Measurements from ENCODE around the gene RAC2.

The RAC2 gene

DNA sequence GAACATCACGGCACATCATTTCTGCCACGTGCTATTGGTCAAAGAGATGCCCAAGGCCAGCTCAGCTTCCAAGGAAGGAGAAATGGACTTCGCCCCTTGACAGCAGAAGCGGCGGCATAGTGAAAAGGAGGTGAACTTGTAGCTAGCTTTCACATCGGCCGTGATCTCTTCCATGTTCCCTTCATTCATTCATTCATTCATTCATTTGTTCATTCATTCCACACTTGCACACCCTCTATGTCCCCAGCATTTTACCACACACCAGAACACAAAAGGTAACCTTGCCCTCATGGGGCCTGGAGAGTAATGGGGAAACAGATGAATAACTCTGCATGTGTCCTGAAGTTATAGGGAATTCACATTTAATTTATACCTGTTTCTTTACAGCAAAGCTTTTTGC, 37.1 kb upstream of the RAC2 start:
- no peak overlapping the region for H3K4me3 Mint-ChIP-seq
- H3K4me1 Mint-ChIP-seq = peaks cover 61% of the 10 kb centered on the region
- no peak overlapping the region for H3K27ac Mint-ChIP-seq

DNA sequence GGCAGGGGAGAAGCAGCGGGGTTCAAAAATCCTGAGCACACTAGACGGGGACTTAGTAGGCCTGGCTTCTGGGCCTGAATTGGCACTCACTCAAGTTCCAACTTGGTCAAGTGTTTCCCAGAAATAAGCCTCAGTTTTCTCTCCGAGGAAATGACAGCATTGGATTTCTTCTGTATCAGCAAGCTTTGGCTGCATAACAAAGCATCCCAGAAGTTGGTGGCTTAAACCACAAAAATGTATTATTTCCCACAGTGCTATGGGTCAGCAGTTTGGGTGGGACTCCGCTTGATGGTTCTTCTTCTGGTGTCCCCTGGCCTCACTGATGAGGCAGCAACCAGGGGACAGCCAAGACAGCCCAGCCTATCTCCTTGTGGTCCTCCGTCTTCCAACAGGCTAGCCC, 36.6 kb upstream of the RAC2 start:
- no peak for ATAC-seq
- H3K4me1 Mint-ChIP-seq = peaks cover 62% of the 10 kb centered on the region

More for the DNA sequence above, 37.1 kb upstream of the RAC2 start:
- H3K27me3 Mint-ChIP-seq = no peaks in the 10 kb centered on the region
- no peaks in the 10 kb centered on the region for H3K9me3 Mint-ChIP-seq
- no peak for ATAC-seq
- H3K36me3 Mint-ChIP-seq = peaks cover 3% of the 10 kb centered on the region

DNA sequence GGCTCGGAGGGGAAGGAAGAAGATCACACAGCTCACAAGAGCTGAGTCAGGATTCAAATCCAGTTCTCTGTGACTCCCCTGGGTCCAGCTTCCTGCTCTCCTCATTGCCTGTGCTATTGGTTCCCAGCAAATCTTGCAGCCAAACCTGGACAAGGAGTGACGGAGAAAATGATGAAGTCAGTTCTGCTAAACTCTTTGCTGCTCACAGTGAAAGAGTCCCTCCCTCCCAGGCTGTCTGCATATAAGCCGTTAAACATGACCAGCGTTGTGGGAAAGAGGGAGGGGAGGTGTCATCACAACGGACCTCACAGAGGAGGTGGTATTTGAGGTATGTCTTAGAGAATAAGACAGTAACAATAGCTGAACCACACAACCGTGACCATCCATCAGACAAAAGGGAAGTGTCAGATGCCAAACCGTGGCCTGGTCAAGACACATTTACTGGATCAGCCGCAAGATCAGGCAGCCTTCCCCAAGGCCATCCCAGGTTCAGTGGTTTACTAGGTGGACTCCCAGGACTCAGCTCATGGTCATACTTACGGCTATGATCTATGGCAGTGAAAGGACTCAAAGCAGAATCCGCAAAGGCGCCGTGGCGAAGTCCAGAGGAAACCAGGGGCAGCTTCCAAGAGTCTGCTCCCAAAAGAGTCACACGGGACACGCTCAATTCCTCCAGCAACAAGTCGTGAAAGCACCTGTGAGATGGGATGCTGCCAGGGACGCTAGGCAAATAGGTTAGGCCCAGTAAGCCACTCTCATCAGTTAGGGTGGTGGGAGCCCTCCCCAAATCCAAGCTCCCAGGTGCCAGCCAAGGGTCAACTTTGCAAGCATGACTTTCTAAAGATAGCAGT, 35.5 kb upstream of the RAC2 start:
- Mint-ChIP-seq H3K27ac (no peak overlapping the region), H3K4me3 (no peak overlapping the region), H3K27me3 (no peaks in the 10 kb centered on the region), H3K9me3 (no peaks in the 10 kb centered on the region), H3K36me3 (no peaks in the 10 kb centered on the region), H3K4me1 (peaks cover 66% of the 10 kb centered on the region)
- no peak for ATAC-seq

More for the DNA sequence above, 36.6 kb upstream of the RAC2 start:
- Mint-ChIP-seq H3K4me3 (no peak overlapping the region), H3K27me3 (no peaks in the 10 kb centered on the region), H3K9me3 (no peaks in the 10 kb centered on the region), H3K27ac (no peak overlapping the region), H3K36me3 (no peaks in the 10 kb centered on the region)

DNA sequence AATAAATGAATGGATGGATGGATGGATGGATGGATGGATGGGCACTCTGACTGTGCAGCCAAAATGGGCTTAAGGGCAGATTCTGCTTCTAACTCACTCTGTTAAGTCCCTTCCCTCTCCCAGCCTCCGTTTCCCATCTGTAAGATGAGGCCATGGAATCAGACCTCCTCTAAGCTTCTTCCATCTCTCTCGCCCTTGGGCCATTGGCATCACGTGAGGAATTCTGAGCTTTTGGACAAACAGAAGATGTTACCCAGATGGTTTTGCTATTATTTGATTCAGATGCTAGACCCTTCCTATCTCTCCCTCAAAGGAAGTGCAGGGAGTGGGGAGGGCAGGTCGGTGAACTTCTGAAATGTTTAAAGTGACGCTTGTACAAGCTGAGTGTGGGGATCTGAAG, 34.2 kb upstream of the RAC2 start:
- peak overlapping the region; percentile 50 for H3K27ac Mint-ChIP-seq
- no peaks in the 10 kb centered on the region for H3K27me3 Mint-ChIP-seq
- no peaks in the 10 kb centered on the region for H3K36me3 Mint-ChIP-seq
- no peaks in the 10 kb centered on the region for H3K9me3 Mint-ChIP-seq
- H3K4me1 Mint-ChIP-seq = peaks cover 67% of the 10 kb centered on the region
- no peak for ATAC-seq
- H3K4me3 Mint-ChIP-seq = no peak overlapping the region

DNA sequence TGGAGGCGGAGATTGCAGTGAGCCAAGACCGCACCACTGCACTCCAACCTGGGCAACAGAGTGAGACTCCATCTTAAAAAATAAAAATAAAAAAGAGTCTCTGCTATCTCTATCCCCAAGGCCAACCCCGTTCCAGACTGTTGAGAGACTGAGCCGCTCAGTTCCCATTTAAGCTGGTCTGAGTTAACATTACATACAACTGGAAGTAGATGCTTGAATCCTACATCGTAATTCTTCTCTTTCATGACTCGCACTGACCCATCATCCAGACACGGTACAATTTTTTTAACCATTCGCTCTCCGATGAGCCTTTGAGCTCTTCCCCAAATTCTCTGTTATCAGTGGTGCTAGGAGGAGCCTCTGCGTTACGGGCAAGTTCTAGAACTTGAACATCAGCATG, 33.3 kb upstream of the RAC2 start:
- Mint-ChIP-seq H3K27me3 (no peaks in the 10 kb centered on the region), H3K27ac (peak overlapping the region; percentile 49), H3K36me3 (no peaks in the 10 kb centered on the region), H3K4me1 (peaks cover 61% of the 10 kb centered on the region), H3K9me3 (no peaks in the 10 kb centered on the region), H3K4me3 (no peak overlapping the region)
- ATAC-seq = no peak

DNA sequence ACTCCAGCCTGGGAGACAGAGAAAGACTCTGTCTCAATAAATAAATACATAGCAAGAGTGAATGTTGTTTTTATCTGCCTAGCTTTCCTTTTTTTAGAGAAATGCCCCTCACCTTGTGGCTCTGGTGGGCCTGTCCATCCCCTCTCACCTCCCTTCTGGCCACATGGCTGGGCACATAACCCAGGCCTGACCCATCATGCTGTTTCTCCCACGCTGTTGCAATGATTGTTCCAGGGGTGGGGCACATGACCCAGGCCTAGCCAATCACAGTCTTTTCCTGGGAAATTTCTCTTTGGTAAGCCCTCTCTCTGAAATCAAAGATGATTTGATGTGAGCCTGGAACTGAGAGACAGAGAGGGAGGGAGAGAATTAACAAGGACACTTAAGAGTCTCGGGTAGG, 32.7 kb upstream of the RAC2 start:
- no peaks in the 10 kb centered on the region for H3K36me3 Mint-ChIP-seq
- H3K9me3 Mint-ChIP-seq = no peaks in the 10 kb centered on the region
- H3K4me1 Mint-ChIP-seq = peaks cover 57% of the 10 kb centered on the region
- H3K4me3 Mint-ChIP-seq = no peak overlapping the region
- no peak for ATAC-seq
- no peaks in the 10 kb centered on the region for H3K27me3 Mint-ChIP-seq
- peak overlapping the region; percentile 49 for H3K27ac Mint-ChIP-seq

DNA sequence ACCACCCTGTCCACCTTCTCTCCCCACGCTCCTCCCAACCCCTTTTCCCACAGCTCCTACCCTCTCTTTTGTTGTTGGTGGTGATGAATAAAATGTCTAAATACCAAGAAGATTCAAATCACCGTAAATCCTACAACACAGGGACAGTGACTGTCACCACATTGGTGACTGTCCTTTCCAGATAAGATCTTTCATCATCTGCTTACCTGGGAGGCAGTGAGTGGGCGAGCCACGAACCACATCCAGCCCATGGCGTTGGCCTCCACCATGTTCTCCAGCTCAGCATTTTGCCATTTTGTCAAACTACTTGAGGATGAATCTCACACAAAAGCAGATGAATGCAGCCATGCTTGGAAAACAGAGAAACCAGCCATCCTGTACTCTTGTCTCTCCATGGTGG, 31.6 kb upstream of the RAC2 start:
- Mint-ChIP-seq H3K4me3 (no peak overlapping the region), H3K27me3 (no peaks in the 10 kb centered on the region), H3K9me3 (no peaks in the 10 kb centered on the region), H3K36me3 (no peaks in the 10 kb centered on the region), H3K4me1 (peaks cover 56% of the 10 kb centered on the region), H3K27ac (peak overlapping the region; percentile 82)
- ATAC-seq = no peak

DNA sequence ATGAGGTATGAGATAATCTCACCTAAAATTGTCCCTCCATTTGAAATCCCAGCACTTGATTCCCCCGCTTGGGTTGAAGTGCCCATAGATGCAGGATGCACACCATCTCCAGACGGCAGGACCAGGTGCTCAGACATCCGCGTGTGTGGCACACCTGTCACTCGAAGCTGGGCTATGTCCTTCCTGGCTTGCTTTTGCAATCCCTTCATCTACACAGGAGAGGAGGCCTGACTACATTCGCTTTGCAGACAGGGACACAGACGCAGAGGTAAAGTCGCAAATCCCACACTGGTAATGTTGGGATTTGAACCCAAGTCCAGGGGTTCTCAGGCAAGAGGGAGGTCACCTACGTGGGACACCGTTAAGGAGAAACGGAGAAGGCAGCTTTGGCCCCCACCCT, 31.1 kb upstream of the RAC2 start:
- peak overlapping the region; percentile 82 for H3K27ac Mint-ChIP-seq
- no peaks in the 10 kb centered on the region for H3K36me3 Mint-ChIP-seq
- ATAC-seq = no peak
- H3K4me1 Mint-ChIP-seq = peaks cover 56% of the 10 kb centered on the region
- no peaks in the 10 kb centered on the region for H3K27me3 Mint-ChIP-seq
- no peaks in the 10 kb centered on the region for H3K9me3 Mint-ChIP-seq
- H3K4me3 Mint-ChIP-seq = no peak overlapping the region

DNA sequence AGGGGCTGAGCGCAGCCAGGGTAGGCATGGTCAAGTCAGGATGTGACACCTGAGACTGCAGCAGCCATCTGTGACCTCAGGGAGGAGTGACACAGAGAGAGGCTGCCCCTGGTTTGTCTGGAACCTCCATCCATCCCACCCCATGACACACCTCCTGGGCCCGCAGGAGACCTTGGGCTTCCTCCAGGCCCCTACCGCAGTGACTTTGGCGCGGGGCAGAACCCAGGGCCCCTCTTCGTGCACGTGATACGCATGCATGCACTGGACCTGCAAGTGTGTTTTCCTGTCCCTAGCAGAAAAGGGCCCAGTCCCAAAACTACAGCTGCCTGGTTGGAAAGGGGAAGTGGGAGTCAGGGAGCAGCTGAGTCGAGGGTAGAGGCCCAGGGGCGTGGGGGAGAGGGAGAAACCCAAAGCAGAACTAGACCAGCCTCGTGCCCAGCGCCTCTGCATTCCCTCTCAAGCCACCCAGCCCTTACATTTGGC, 30.4 kb upstream of the RAC2 start:
- Mint-ChIP-seq H3K27ac (peak overlapping the region; percentile 82), H3K4me1 (peaks cover 57% of the 10 kb centered on the region), H3K36me3 (no peaks in the 10 kb centered on the region), H3K9me3 (no peaks in the 10 kb centered on the region), H3K4me3 (no peak overlapping the region), H3K27me3 (no peaks in the 10 kb centered on the region)
- peak; percentile 80 for ATAC-seq

GRCh38 chr22:37273846-37274225, 29.8 kb upstream of the RAC2 start:
- Mint-ChIP-seq H3K9me3 (no peaks in the 10 kb centered on the region), H3K27ac (peak overlapping the region; percentile 82), H3K4me3 (no peak overlapping the region), H3K36me3 (no peaks in the 10 kb centered on the region), H3K4me1 (peaks cover 57% of the 10 kb centered on the region), H3K27me3 (no peaks in the 10 kb centered on the region)
- ATAC-seq = peak; percentile 21

GRCh38 chr22:37273126-37273845, 29.2 kb upstream of the RAC2 start:
- no peaks in the 10 kb centered on the region for H3K27me3 Mint-ChIP-seq
- ATAC-seq = peak; percentile 64
- peak overlapping the region; percentile 82 for H3K27ac Mint-ChIP-seq
- H3K4me1 Mint-ChIP-seq = peaks cover 53% of the 10 kb centered on the region
- H3K4me3 Mint-ChIP-seq = no peak overlapping the region
- H3K36me3 Mint-ChIP-seq = no peaks in the 10 kb centered on the region
- H3K9me3 Mint-ChIP-seq = no peaks in the 10 kb centered on the region

GRCh38 chr22:37270928-37271650, 27.0 kb upstream of the RAC2 start:
- no peaks in the 10 kb centered on the region for H3K27me3 Mint-ChIP-seq
- H3K9me3 Mint-ChIP-seq = no peaks in the 10 kb centered on the region
- H3K4me1 Mint-ChIP-seq = peaks cover 63% of the 10 kb centered on the region
- ATAC-seq = no peak
- H3K27ac Mint-ChIP-seq = peak overlapping the region; percentile 21
- H3K4me3 Mint-ChIP-seq = no peak overlapping the region
- H3K36me3 Mint-ChIP-seq = no peaks in the 10 kb centered on the region

- Mint-ChIP-seq H3K9me3 (no peaks in the 10 kb centered on the region), H3K36me3 (no peaks in the 10 kb centered on the region), H3K4me1 (peaks cover 53% of the 10 kb centered on the region), H3K27ac (peak overlapping the region; percentile 21), H3K27me3 (no peaks in the 10 kb centered on the region), H3K4me3 (no peak overlapping the region)
- ATAC-seq = no peak
Observed at GRCh38 chr22:37269936-37270678, 26.0 kb upstream of the RAC2 start.

GRCh38 chr22:37267661-37268413, 23.8 kb upstream of the RAC2 start:
- peaks cover 31% of the 10 kb centered on the region for H3K4me1 Mint-ChIP-seq
- H3K27me3 Mint-ChIP-seq = no peaks in the 10 kb centered on the region
- peak overlapping the region; percentile 98 for H3K27ac Mint-ChIP-seq
- ATAC-seq = no peak
- peaks cover 4% of the 10 kb centered on the region for H3K9me3 Mint-ChIP-seq
- H3K36me3 Mint-ChIP-seq = no peaks in the 10 kb centered on the region
- peak overlapping the region; percentile 93 for H3K4me3 Mint-ChIP-seq
